Measurements from ENCODE around the gene C20orf96. TPM values are rescaled to one million over a fixed set of nuclear protein-coding genes. Genes with fewer than 3 reads are reported as not detected.
"Not testable (repeated sequence)": the region's sequence is repeated elsewhere in the genome, so short reads cannot be mapped to it uniquely, and the experiment has no call there.

The C20orf96 gene
- total RNA-seq, 1 experiment from 2014 or later, result 2.0 TPM

GRCh38 chr20:251354-251753, 39.2 kb downstream of the C20orf96 start:
- H3K27me3 ChIP-seq (ENCODE audit: low read length), result no peaks in the 10 kb centered on the region
- no peaks in the 10 kb centered on the region; the same call in 1 of the 2 replicates for H3K36me3 ChIP-seq (ENCODE audit: insufficient read depth, low read length)
- no peak overlapping the region for H3K9ac ChIP-seq (ENCODE audit: low read length)
- no peak overlapping the region for H2AFZ ChIP-seq (ENCODE audit: low read length)
- H3K4me1 ChIP-seq (ENCODE audit: low read length), result 0 out of 2 replicates have a peak, but pooled peaks cover 2% of the 10 kb centered on the region
- no peaks in the 10 kb centered on the region for H3K79me2 ChIP-seq (ENCODE audit: low read length)
- H3K4me2 ChIP-seq (ENCODE audit: low read depth, low read length, poor library complexity, severe bottlenecking), result no peak overlapping the region
- H4K20me1 ChIP-seq (ENCODE audit: insufficient read depth, low read depth, low read length), result no peaks in the 10 kb centered on the region
- H3K27ac ChIP-seq (ENCODE audit: low read length), result no peak overlapping the region
- H3K9me2 ChIP-seq (replicated peaks; ENCODE audit: insufficient read depth, low read length), result no peaks in the 10 kb centered on the region
- no peaks in the 10 kb centered on the region; the same call in 1 of the 2 replicates for H3K9me3 ChIP-seq (ENCODE audit: low read length)
- no peak for DNase-seq
- no peak overlapping the region for H3K4me3 ChIP-seq (ENCODE audit: low read length)

- Histone ChIP-seq H3K9me3 (ENCODE audit: low read length) (no peaks in the 10 kb centered on the region; the same call in 1 of the 2 replicates), H3K27ac (ENCODE audit: low read length) (no peak overlapping the region), H3K36me3 (ENCODE audit: insufficient read depth, low read length) (no peaks in the 10 kb centered on the region; the same call in 1 of the 2 replicates), H3K9me2 (replicated peaks; ENCODE audit: insufficient read depth, low read length) (no peaks in the 10 kb centered on the region), H3K9ac (ENCODE audit: low read length) (no peak overlapping the region), H3K4me2 (ENCODE audit: low read depth, low read length, poor library complexity, severe bottlenecking) (no peak overlapping the region), H3K4me3 (ENCODE audit: low read length) (no peak overlapping the region), H3K79me2 (ENCODE audit: low read length) (no peaks in the 10 kb centered on the region), H4K20me1 (ENCODE audit: insufficient read depth, low read depth, low read length) (no peaks in the 10 kb centered on the region), H3K4me1 (ENCODE audit: low read length) (no peaks in the 10 kb centered on the region), H2AFZ (ENCODE audit: low read length) (no peak overlapping the region), H3K27me3 (ENCODE audit: low read length) (no peaks in the 10 kb centered on the region)
- DNase-seq, result no peak
Measured at GRCh38 chr20:242905-243304, 47.6 kb downstream of the C20orf96 start.

GRCh38 chr20:237929-238328, 52.6 kb downstream of the C20orf96 start:
- no peak overlapping the region for H2AFZ ChIP-seq (ENCODE audit: low read length)
- H4K20me1 ChIP-seq (ENCODE audit: insufficient read depth, low read depth, low read length), result no peaks in the 10 kb centered on the region
- no peak overlapping the region for H3K4me3 ChIP-seq (ENCODE audit: low read length)
- H3K9me3 ChIP-seq (ENCODE audit: low read length), result no peaks in the 10 kb centered on the region
- H3K36me3 ChIP-seq (ENCODE audit: insufficient read depth, low read length), result no peaks in the 10 kb centered on the region
- no peak overlapping the region for H3K27ac ChIP-seq (ENCODE audit: low read length)
- DNase-seq, result no peak
- H3K9ac ChIP-seq (ENCODE audit: low read length), result no peak overlapping the region
- H3K27me3 ChIP-seq (ENCODE audit: low read length), result no peaks in the 10 kb centered on the region
- H3K4me1 ChIP-seq (ENCODE audit: low read length), result no peaks in the 10 kb centered on the region
- no peak overlapping the region for H3K4me2 ChIP-seq (ENCODE audit: low read depth, low read length, poor library complexity, severe bottlenecking)
- H3K79me2 ChIP-seq (ENCODE audit: low read length), result no peaks in the 10 kb centered on the region
- H3K9me2 ChIP-seq (replicated peaks; ENCODE audit: insufficient read depth, low read length), result no peaks in the 10 kb centered on the region

GRCh38 chr20:237489-237888, 53.1 kb downstream of the C20orf96 start:
- H3K27ac ChIP-seq (ENCODE audit: low read length), result no peak overlapping the region
- no peaks in the 10 kb centered on the region for H4K20me1 ChIP-seq (ENCODE audit: insufficient read depth, low read depth, low read length)
- no peaks in the 10 kb centered on the region for H3K4me1 ChIP-seq (ENCODE audit: low read length)
- H3K9me3 ChIP-seq (ENCODE audit: low read length), result no peaks in the 10 kb centered on the region
- H3K4me3 ChIP-seq (ENCODE audit: low read length), result no peak overlapping the region
- H3K9me2 ChIP-seq (replicated peaks; ENCODE audit: insufficient read depth, low read length), result no peaks in the 10 kb centered on the region
- H3K9ac ChIP-seq (ENCODE audit: low read length), result no peak overlapping the region
- no peaks in the 10 kb centered on the region for H3K27me3 ChIP-seq (ENCODE audit: low read length)
- no peak overlapping the region for H2AFZ ChIP-seq (ENCODE audit: low read length)
- H3K4me2 ChIP-seq (ENCODE audit: low read depth, low read length, poor library complexity, severe bottlenecking), result no peak overlapping the region
- no peaks in the 10 kb centered on the region for H3K36me3 ChIP-seq (ENCODE audit: insufficient read depth, low read length)
- no peaks in the 10 kb centered on the region for H3K79me2 ChIP-seq (ENCODE audit: low read length)
- no peak for DNase-seq

GRCh38 chr20:235891-236290, 54.7 kb downstream of the C20orf96 start:
- no peak overlapping the region for H2AFZ ChIP-seq (ENCODE audit: low read length)
- no peak overlapping the region for H3K27ac ChIP-seq (ENCODE audit: low read length)
- DNase-seq, result no peak
- no peak overlapping the region for H3K4me2 ChIP-seq (ENCODE audit: low read depth, low read length, poor library complexity, severe bottlenecking)
- H3K9ac ChIP-seq (ENCODE audit: low read length), result no peak overlapping the region
- no peaks in the 10 kb centered on the region for H3K79me2 ChIP-seq (ENCODE audit: low read length)
- H3K4me1 ChIP-seq (ENCODE audit: low read length), result no peaks in the 10 kb centered on the region
- no peaks in the 10 kb centered on the region for H4K20me1 ChIP-seq (ENCODE audit: insufficient read depth, low read depth, low read length)
- H3K9me3 ChIP-seq (ENCODE audit: low read length), result no peaks in the 10 kb centered on the region
- no peaks in the 10 kb centered on the region for H3K36me3 ChIP-seq (ENCODE audit: insufficient read depth, low read length)
- H3K9me2 ChIP-seq (replicated peaks; ENCODE audit: insufficient read depth, low read length), result no peaks in the 10 kb centered on the region
- H3K4me3 ChIP-seq (ENCODE audit: low read length), result no peak overlapping the region
- no peaks in the 10 kb centered on the region for H3K27me3 ChIP-seq (ENCODE audit: low read length)

GRCh38 chr20:227439-228105, 63.0 kb downstream of the C20orf96 start:
- H2AFZ ChIP-seq (ENCODE audit: low read length), result no peak overlapping the region; the same call in 1 of the 2 replicates
- no peak for DNase-seq
- H3K4me3 ChIP-seq (ENCODE audit: low read length), result no peak overlapping the region
- no peaks in the 10 kb centered on the region for H3K36me3 ChIP-seq (ENCODE audit: insufficient read depth, low read length)
- no peak overlapping the region for H3K27ac ChIP-seq (ENCODE audit: low read length)
- no peak overlapping the region for H3K4me2 ChIP-seq (ENCODE audit: low read depth, low read length, poor library complexity, severe bottlenecking)
- H3K9ac ChIP-seq (ENCODE audit: low read length), result no peak overlapping the region
- H3K4me1 ChIP-seq (ENCODE audit: low read length), result no peaks in the 10 kb centered on the region
- H4K20me1 ChIP-seq (ENCODE audit: insufficient read depth, low read depth, low read length), result no peaks in the 10 kb centered on the region
- H3K9me2 ChIP-seq (replicated peaks; ENCODE audit: insufficient read depth, low read length), result no peaks in the 10 kb centered on the region
- H3K9me3 ChIP-seq (ENCODE audit: low read length), result no peaks in the 10 kb centered on the region
- no peaks in the 10 kb centered on the region for H3K79me2 ChIP-seq (ENCODE audit: low read length)
- H3K27me3 ChIP-seq (ENCODE audit: low read length), result no peaks in the 10 kb centered on the region

- Histone ChIP-seq H3K9me3 (ENCODE audit: low read length) (no peaks in the 10 kb centered on the region), H3K9me2 (replicated peaks; ENCODE audit: insufficient read depth, low read length) (no peaks in the 10 kb centered on the region), H3K36me3 (ENCODE audit: insufficient read depth, low read length) (no peaks in the 10 kb centered on the region), H4K20me1 (ENCODE audit: insufficient read depth, low read depth, low read length) (no peaks in the 10 kb centered on the region), H3K4me3 (ENCODE audit: low read length) (no peak within 1 kb of the TSS), H3K27ac (ENCODE audit: low read length) (no peak within 1 kb of the TSS), H3K27me3 (ENCODE audit: low read length) (no peaks in the 10 kb centered on the region), H3K79me2 (ENCODE audit: low read length) (no peaks in the 10 kb centered on the region), H3K4me2 (ENCODE audit: low read depth, low read length, poor library complexity, severe bottlenecking) (no peak within 1 kb of the TSS), H3K9ac (ENCODE audit: low read length) (no peak within 1 kb of the TSS), H2AFZ (ENCODE audit: low read length) (no peak within 1 kb of the TSS; the same call in 1 of the 2 replicates), H3K4me1 (ENCODE audit: low read length) (no peaks in the 10 kb centered on the region)
- no peak for DNase-seq
Measured at GRCh38 chr20:226958-227357, 63.6 kb downstream of the C20orf96 start, which contains the start of gene DEFB129. Gene DEFB129, plus strand, starts transcription at chr20:227258. Its CDS starts 31 bp downstream, at chr20:227289.

- not testable (repeated sequence) for H3K79me2 ChIP-seq (ENCODE audit: low read length); H3K9me2 ChIP-seq (replicated peaks; ENCODE audit: insufficient read depth, low read length); H4K20me1 ChIP-seq (ENCODE audit: insufficient read depth, low read depth, low read length); H3K36me3 ChIP-seq (ENCODE audit: insufficient read depth, low read length); H2AFZ ChIP-seq (ENCODE audit: low read length); H3K4me2 ChIP-seq (ENCODE audit: low read depth, low read length, poor library complexity, severe bottlenecking); H3K27me3 ChIP-seq (ENCODE audit: low read length); H3K4me1 ChIP-seq (ENCODE audit: low read length); H3K27ac ChIP-seq (ENCODE audit: low read length); H3K4me3 ChIP-seq (ENCODE audit: low read length); H3K9me3 ChIP-seq (ENCODE audit: low read length); H3K9ac ChIP-seq (ENCODE audit: low read length); DNase-seq
Measured at GRCh38 chr20:225879-226278, 64.7 kb downstream of the C20orf96 start.

Measured in Karpas-422 (cell line).